Lower leg skin (tissue), 3 donors: Measurements from ENCODE around the gene FDX2.

ENCODE experiments used
- CTCF ChIP-seq, 3 donors: fragments of 450-650 bp; IDR thresholded peaks; one replicate each; pipeline ENCODE4 v1.5.1; 2016; ENCODE audit warnings: antibody characterized with exemption in 3 of 3, mild to moderate bottlenecking in 3 of 3, moderate library complexity in 2 of 3
- POLR2A ChIP-seq, 2 donors: fragments of 450-650 bp; IDR thresholded peaks; one replicate each; pipeline ENCODE4 v1.6.1; 2016 to 2017; ENCODE audit warnings: antibody characterized with exemption in 2 of 2, mild to moderate bottlenecking in 1 of 2, moderate library complexity in 1 of 2

GRCh38 chr19:10270180-10270615, 45.6 kb downstream of the FDX2 start:
- TF ChIP-seq CTCF (IDR thresholded peaks at IDR 0.05): no peak
- no peak for TF ChIP-seq POLR2A (IDR thresholded peaks at IDR 0.05)
